ENCODE results near the gene TIMELESS. TPM values are rescaled to one million over a fixed set of nuclear protein-coding genes. Genes with fewer than 3 reads are reported as not detected.

The TIMELESS gene
- total and polyA plus RNA-seq, 2 experiments from 2014 or later, result 7.9 to 12.4 TPM

- Histone ChIP-seq H3K4me2 (no peak overlapping the region), H3K36me3 (replicated peaks; ENCODE audit: insufficient read depth, low read depth) (no peaks in the 10 kb centered on the region), H4K20me1 (ENCODE audit: insufficient read depth, poor library complexity, severe bottlenecking) (no peaks in the 10 kb centered on the region), H3K4me1 (ENCODE audit: insufficient read depth) (peaks cover 3% of the 10 kb centered on the region), H3K9me3 (ENCODE audit: low read depth) (no peaks in the 10 kb centered on the region), H2AFZ (no peak overlapping the region), H3K4me3 (no peak overlapping the region), H3K9me2 (replicated peaks; ENCODE audit: insufficient read depth) (no peaks in the 10 kb centered on the region), H3K79me2 (no peaks in the 10 kb centered on the region), H3K27me3 (no peaks in the 10 kb centered on the region), H3K27ac (no peak overlapping the region)
- no peak for DNase-seq (ENCODE audit: low spot score)
- no peak for TF ChIP-seq EZH2phosphoT487 (IDR thresholded peaks at IDR 0.05; ENCODE audit: low read depth, severe bottlenecking, unreplicated experiment)
- no peak for TF ChIP-seq CTCF (IDR thresholded peaks at IDR 0.05; ENCODE audit: poor library complexity)
- TF ChIP-seq EZH2 (IDR thresholded peaks at IDR 0.05; ENCODE audit: borderline replicate concordance), result no peak
Observed at GRCh38 chr12:56398324-56398723, 50.9 kb downstream of the TIMELESS start.

GRCh38 chr12:56392331-56392730 lies 56.9 kb downstream of the TIMELESS start:
- H3K36me3 ChIP-seq (replicated peaks; ENCODE audit: insufficient read depth, low read depth), result no peaks in the 10 kb centered on the region
- no peak for TF ChIP-seq EZH2phosphoT487 (IDR thresholded peaks at IDR 0.05; ENCODE audit: low read depth, severe bottlenecking, unreplicated experiment)
- no peak for TF ChIP-seq CTCF (IDR thresholded peaks at IDR 0.05; ENCODE audit: poor library complexity)
- H3K4me3 ChIP-seq, result no peak overlapping the region
- no peak overlapping the region for H2AFZ ChIP-seq
- no peaks in the 10 kb centered on the region for H3K27me3 ChIP-seq
- H3K9me3 ChIP-seq (ENCODE audit: low read depth), result no peaks in the 10 kb centered on the region
- 100% methylated on average over 1 of the region's 2 CpGs for WGBS (ENCODE audit: low lambda C conversion rate, missing lambda C conversion rate)
- no peak overlapping the region for H3K4me2 ChIP-seq
- H3K4me1 ChIP-seq (ENCODE audit: insufficient read depth), result peaks cover under 1% of the 10 kb centered on the region
- no peak overlapping the region for H3K27ac ChIP-seq
- H4K20me1 ChIP-seq (ENCODE audit: insufficient read depth, poor library complexity, severe bottlenecking), result no peaks in the 10 kb centered on the region
- no peaks in the 10 kb centered on the region for H3K9me2 ChIP-seq (replicated peaks; ENCODE audit: insufficient read depth)
- DNase-seq (ENCODE audit: low spot score), result no peak
- no peaks in the 10 kb centered on the region for H3K79me2 ChIP-seq

GRCh38 chr12:56391721-56392120 lies 57.5 kb downstream of the TIMELESS start:
- DNase-seq (ENCODE audit: low spot score), result no peak
- Histone ChIP-seq H3K9me2 (replicated peaks; ENCODE audit: insufficient read depth) (no peaks in the 10 kb centered on the region), H3K4me3 (no peak overlapping the region), H3K4me1 (ENCODE audit: insufficient read depth) (peaks cover 6% of the 10 kb centered on the region), H3K27me3 (no peaks in the 10 kb centered on the region), H3K9me3 (ENCODE audit: low read depth) (no peaks in the 10 kb centered on the region), H4K20me1 (ENCODE audit: insufficient read depth, poor library complexity, severe bottlenecking) (no peaks in the 10 kb centered on the region), H3K4me2 (no peak overlapping the region), H3K27ac (no peak overlapping the region), H3K36me3 (replicated peaks; ENCODE audit: insufficient read depth, low read depth) (no peaks in the 10 kb centered on the region), H3K79me2 (no peaks in the 10 kb centered on the region), H2AFZ (no peak overlapping the region)
- WGBS (ENCODE audit: low lambda C conversion rate, missing lambda C conversion rate), result 87% methylated on average over 1 of the region's 1 CpG
- no peak for TF ChIP-seq CTCF (IDR thresholded peaks at IDR 0.05; ENCODE audit: poor library complexity)
- TF ChIP-seq EZH2phosphoT487 (IDR thresholded peaks at IDR 0.05; ENCODE audit: low read depth, severe bottlenecking, unreplicated experiment), result no peak
- TF ChIP-seq EZH2 (IDR thresholded peaks at IDR 0.05; ENCODE audit: borderline replicate concordance), result no peak

- Histone ChIP-seq H3K4me2 (no peak overlapping the region), H3K27ac (no peak overlapping the region), H3K36me3 (replicated peaks; ENCODE audit: insufficient read depth, low read depth) (no peaks in the 10 kb centered on the region), H3K9me2 (replicated peaks; ENCODE audit: insufficient read depth) (no peaks in the 10 kb centered on the region), H2AFZ (peak overlapping the region; percentile 34), H4K20me1 (ENCODE audit: insufficient read depth, poor library complexity, severe bottlenecking) (no peaks in the 10 kb centered on the region), H3K4me3 (no peak overlapping the region), H3K79me2 (no peaks in the 10 kb centered on the region), H3K4me1 (ENCODE audit: insufficient read depth) (peaks cover 9% of the 10 kb centered on the region), H3K27me3 (no peaks in the 10 kb centered on the region), H3K9me3 (ENCODE audit: low read depth) (no peaks in the 10 kb centered on the region)
- DNase-seq (ENCODE audit: low spot score), result no peak
- 62% methylated on average over 5 of the region's 5 CpGs for WGBS (ENCODE audit: low lambda C conversion rate, missing lambda C conversion rate)
- no peak for TF ChIP-seq CTCF (IDR thresholded peaks at IDR 0.05; ENCODE audit: poor library complexity)
- TF ChIP-seq EZH2phosphoT487 (IDR thresholded peaks at IDR 0.05; ENCODE audit: low read depth, severe bottlenecking, unreplicated experiment), result no peak
- no peak for TF ChIP-seq EZH2 (IDR thresholded peaks at IDR 0.05; ENCODE audit: borderline replicate concordance)
Observed at GRCh38 chr12:56389412-56389811, 59.8 kb downstream of the TIMELESS start.

Data from hepatocyte (in vitro differentiated cells).